Body of pancreas (tissue), 4 donors: ENCODE measurements around the gene GAN. TPM values are rescaled to one million over a fixed set of nuclear protein-coding genes. Genes with fewer than 3 reads are reported as not detected.

ENCODE experiments used
- ATAC-seq: fragments of 150-250 bp; one replicate; pipeline ENCODE4 v1.9.1; 2016
- DNase-seq, 4 donors: peaks; one replicate each; pipeline ENCODE4 v3.0.0-alpha.2; 2019
- H3K27ac ChIP-seq, 4 donors: fragments of 200-600 bp; sonication (generic); 1 replicate in 3 of 4; 2 replicates in 1 of 4; pipeline versions ENCODE4 v1.5.1 to v1.6.1; 2016 to 2019; ENCODE audit warnings: mild to moderate bottlenecking in 1 of 4, mixed read lengths in 1 of 4, moderate library complexity in 1 of 4
- H3K27me3 ChIP-seq, 2 donors: fragments of 200-600 bp; sonication (generic); one replicate each; pipeline ENCODE4 v1.6.0; 2016; ENCODE audit warnings: mild to moderate bottlenecking in 1 of 2
- H3K36me3 ChIP-seq, 2 donors: fragments of 200-600 bp; sonication (generic); replicated peaks in 1 of 2; 2 replicates each; pipeline ENCODE4 v1.5.1; 2016; ENCODE audit warnings: low read depth in 2 of 2; ENCODE audit not compliant: insufficient read depth in 1 of 2
- H3K4me1 ChIP-seq: fragments of 200-600 bp; sonication (generic); one replicate; pipeline ENCODE4 v1.6.0; 2016
- H3K4me3 ChIP-seq, 2 donors: fragments of 200-600 bp; sonication (generic); 1 replicate in 1 of 2; 2 replicates in 1 of 2; pipeline ENCODE4 v1.5.1; 2016 to 2019
- H3K9me3 ChIP-seq, 3 donors: fragments of 200-600 bp; sonication (generic); 1 replicate in 2 of 3; 2 replicates in 1 of 3; pipeline ENCODE4 v1.5.1; 2016
- CTCF ChIP-seq, 7 experiments: fragments of 450-650 bp in 4 of 7; fragments of 200-600 bp in 3 of 7; sonication (generic) in 3 of 7; IDR thresholded peaks; one replicate each; pipeline ENCODE4 v1.5.1; 2016 to 2019; ENCODE audit warnings: antibody characterized with exemption in 7 of 7
- POLR2A ChIP-seq, 3 donors: fragments of 450-650 bp; IDR thresholded peaks; one replicate each; pipeline ENCODE4 v1.6.1; 2016; ENCODE audit warnings: antibody characterized with exemption in 3 of 3, mild to moderate bottlenecking in 2 of 3
- WGBS, 2 donors: methylation state at CpG; one replicate each; pipeline ENCODE4 v1.1.5; 2017; 5-methylcytosine and 5-hydroxymethylcytosine counted together
- intact Hi-C: fragments of 100-400 bp; cut with DNase I; formaldehyde crosslinking; loops from one replicate; pipeline ENCODE4 v1.15.1; 2023
- total RNA-seq, 2 donors: library from RNA; depleted of rRNA; stranded (reverse); fragments of >200 nt; gene quantifications; one replicate each; pipeline ENCODE4 v1.1.0, GENCODE V29; 2016

The GAN gene
- total RNA-seq, 2 donors from 2014 or later = 3.6 to 4.9 TPM

GRCh38 chr16:81366316-81366932, 51.7 kb downstream of the GAN start:
- Histone ChIP-seq H3K27me3 (no peaks in the 10 kb centered on the region), H3K36me3 (peaks cover 0 to 13% of the 10 kb centered on the region in 2 donors), H3K27ac (no peak overlapping the region), H3K4me3 (no peak overlapping the region), H3K9me3 (no peaks in the 10 kb centered on the region), H3K4me1 (no peaks in the 10 kb centered on the region)
- ATAC-seq = peak; percentile 47
- 60 to 64% methylated on average over 12 of the region's 12 CpGs for WGBS, 2 donors
- TF ChIP-seq POLR2A (IDR thresholded peaks at IDR 0.05) (no peak), CTCF (IDR thresholded peaks at IDR 0.05) (peak in 6 of 7 experiments; percentile 52 to 74 (median 67))
- peak in 1 of 4 donors; percentile 16 for DNase-seq
- intact Hi-C loops = no loop called here

DNA sequence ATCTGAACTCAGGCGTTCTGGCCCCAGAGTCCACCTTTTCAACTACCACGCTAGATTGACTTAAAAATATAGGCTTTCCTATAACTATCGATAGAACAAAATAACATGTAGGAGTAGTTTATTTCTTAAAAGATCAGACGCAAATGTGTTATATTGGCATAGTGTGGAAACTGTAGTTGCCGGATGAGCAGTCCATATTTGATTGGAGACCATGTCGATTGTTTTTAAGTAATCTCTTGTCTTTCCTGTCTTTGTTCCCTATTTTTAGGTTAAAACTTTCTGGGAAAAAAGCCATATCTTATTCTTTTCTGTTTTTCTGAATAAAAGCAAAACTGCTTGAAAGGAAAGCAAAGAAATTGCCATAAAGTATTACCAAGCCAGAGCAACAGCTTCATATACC, 53.1 kb downstream of the GAN start:
- ATAC-seq = no peak
- intact Hi-C loops = no loop called here
- 86 to 87% methylated on average over 6 of the region's 6 CpGs for WGBS, 2 donors

GRCh38 chr16:81369888-81370504, 55.2 kb downstream of the GAN start:
- no peak overlapping the region for H3K4me3 ChIP-seq
- H3K36me3 ChIP-seq = peaks cover 0 to 2% of the 10 kb centered on the region in 2 donors
- intact Hi-C loops = no loop called here
- ATAC-seq (no peak), DNase-seq (no peak)
- H3K9me3 ChIP-seq = no peaks in the 10 kb centered on the region
- TF ChIP-seq CTCF (IDR thresholded peaks at IDR 0.05) = no peak
- TF ChIP-seq POLR2A (IDR thresholded peaks at IDR 0.05) = no peak
- 84 to 88% methylated on average over 4 of the region's 4 CpGs for WGBS, 2 donors
- no peaks in the 10 kb centered on the region for H3K4me1 ChIP-seq
- no peaks in the 10 kb centered on the region for H3K27me3 ChIP-seq
- no peak overlapping the region for H3K27ac ChIP-seq

More for the DNA sequence above, 53.1 kb downstream of the GAN start:
- DNase-seq = no peak
- H3K27ac ChIP-seq = no peak overlapping the region
- peaks cover 0 to 11% of the 10 kb centered on the region in 2 donors for H3K36me3 ChIP-seq
- no peak overlapping the region for H3K4me3 ChIP-seq
- TF ChIP-seq POLR2A (IDR thresholded peaks at IDR 0.05) (no peak), CTCF (IDR thresholded peaks at IDR 0.05) (no peak)
- H3K4me1 ChIP-seq = no peaks in the 10 kb centered on the region
- no peaks in the 10 kb centered on the region for H3K9me3 ChIP-seq
- no peaks in the 10 kb centered on the region for H3K27me3 ChIP-seq

DNA sequence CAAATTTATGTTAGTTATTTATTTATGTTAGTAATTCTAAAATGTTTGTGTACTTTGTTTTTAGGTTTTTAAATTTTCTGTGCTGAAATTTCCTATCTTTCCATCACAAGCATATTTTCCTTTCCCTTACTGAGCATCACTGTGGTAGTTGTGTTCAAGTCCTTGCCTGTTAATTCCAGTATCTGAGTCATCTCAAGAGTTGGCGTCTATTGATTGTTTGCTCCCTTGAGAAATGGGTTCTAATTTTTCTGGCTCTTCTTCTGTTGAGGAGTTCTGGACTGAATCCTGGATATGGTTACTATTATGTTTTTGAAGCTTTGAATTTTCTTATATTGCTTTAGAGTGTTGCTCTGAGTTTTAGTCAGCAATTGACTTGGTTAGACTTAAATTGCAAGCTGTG, 56.3 kb downstream of the GAN start:
- no peaks in the 10 kb centered on the region for H3K9me3 ChIP-seq
- H3K4me1 ChIP-seq = no peaks in the 10 kb centered on the region
- H3K27me3 ChIP-seq = no peaks in the 10 kb centered on the region
- intact Hi-C loops = no loop called here
- no peak for DNase-seq
- H3K27ac ChIP-seq = no peak overlapping the region
- H3K4me3 ChIP-seq = no peak overlapping the region
- TF ChIP-seq CTCF (IDR thresholded peaks at IDR 0.05) = no peak
- TF ChIP-seq POLR2A (IDR thresholded peaks at IDR 0.05) = no peak
- no peaks in the 10 kb centered on the region for H3K36me3 ChIP-seq
- 61 to 64% methylated on average over 1 of the region's 1 CpG for WGBS, 2 donors
- no peak for ATAC-seq

- no peak overlapping the region for H3K27ac ChIP-seq
- TF ChIP-seq CTCF (IDR thresholded peaks at IDR 0.05) = no peak
- TF ChIP-seq POLR2A (IDR thresholded peaks at IDR 0.05) = no peak
- DNase-seq (no peak), ATAC-seq (no peak)
- H3K27me3 ChIP-seq = no peaks in the 10 kb centered on the region
- H3K36me3 ChIP-seq = peaks cover 0 to 2% of the 10 kb centered on the region in 2 donors
- no peaks in the 10 kb centered on the region for H3K4me1 ChIP-seq
- no peaks in the 10 kb centered on the region for H3K9me3 ChIP-seq
- H3K4me3 ChIP-seq = no peak overlapping the region
- intact Hi-C loops = no loop called here
- WGBS, 2 donors = 46 to 74% methylated on average over 3 of the region's 3 CpGs
Observed at GRCh38 chr16:81374550-81374949, 59.8 kb downstream of the GAN start.
